Measurements from ENCODE around the gene RNU6-1. TPM values are rescaled to one million over a fixed set of nuclear protein-coding genes. Genes with fewer than 3 reads are reported as not detected.

The RNU6-1 gene
- total and polyA plus RNA-seq, 2 donors (not counting 1 experiment from before 2014, with no cell fraction given): not detected

DNA sequence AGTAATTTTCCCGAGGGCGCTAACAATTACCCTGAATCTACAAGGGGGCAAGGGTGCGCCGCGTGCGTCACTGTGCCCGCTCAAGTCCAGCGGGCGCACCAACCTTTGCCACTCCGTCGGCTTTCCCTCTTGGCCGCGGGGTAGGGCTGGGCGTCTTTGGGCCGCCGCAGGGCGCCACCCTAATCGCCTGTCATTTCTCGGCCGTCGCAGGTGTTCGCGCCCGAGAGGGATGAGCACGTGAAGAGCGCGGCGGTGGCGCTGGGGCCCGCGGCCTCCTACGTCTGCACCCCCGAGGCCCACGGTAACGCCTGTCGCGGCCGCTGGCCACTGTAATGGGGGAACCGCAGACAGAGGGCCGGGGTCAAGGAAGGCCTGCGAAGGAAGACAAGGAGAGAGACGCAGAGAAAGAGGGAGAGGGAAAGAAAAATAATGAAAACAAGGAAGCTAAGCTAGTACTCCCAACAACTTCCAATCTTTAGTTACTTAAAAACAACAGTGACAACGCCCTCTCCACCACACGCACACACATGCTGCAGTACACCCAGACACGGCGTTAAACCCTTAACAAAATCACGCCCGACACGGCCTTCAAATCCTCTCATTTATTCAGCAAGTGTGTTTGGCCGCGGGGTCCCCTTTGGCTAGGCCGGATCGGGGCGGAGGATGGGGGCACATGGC is 10.7 kb downstream of the RNU6-1 start:
- Histone ChIP-seq H3K27ac (ENCODE audit: low read length in 2 of 2) (no peak overlapping the region), H3K36me3 (replicated peaks in 1 of 2; ENCODE audit: control extremely low read depth in 1 of 2, control insufficient read depth in 1 of 2, extremely low read depth in 1 of 2, insufficient read depth in 2 of 2, low read length in 1 of 2) (no peaks in the 10 kb centered on the region), H3K27me3 (replicated peaks in 1 of 4; ENCODE audit: control extremely low read depth in 1 of 4, control insufficient read depth in 3 of 4, insufficient read depth in 4 of 4, low read length in 3 of 4) (peaks cover 4 to 93% (median 71%) of the 10 kb centered on the region in 4 experiments), H3K4me3 (ENCODE audit: control extremely low read depth in 1 of 5, extremely low read depth in 1 of 5, insufficient read depth in 1 of 5, low read depth in 2 of 5, low read length in 4 of 5) (peak overlapping the region in 1 of 5 experiments; percentile 41), H3K79me2 (ENCODE audit: control insufficient read depth, insufficient read depth, low read length) (no peaks in the 10 kb centered on the region), H4K20me1 (ENCODE audit: control insufficient read depth, insufficient read depth, low read length, poor library complexity, severe bottlenecking) (peaks cover 14% of the 10 kb centered on the region), H3K9ac (ENCODE audit: low read length) (no peak overlapping the region), H2AFZ (ENCODE audit: insufficient read depth, low read depth, low read length, poor library complexity, severe bottlenecking) (no peak overlapping the region), H3K9me3 (ENCODE audit: control extremely low read depth in 1 of 3, control insufficient read depth in 2 of 3, insufficient read depth in 1 of 3, low read length in 2 of 3) (peaks cover 0 to 82% (median 17%) of the 10 kb centered on the region in 3 donors), H3K4me2 (replicated peaks; ENCODE audit: low read depth, low read length, poor library complexity, severe bottlenecking) (peak overlapping the region; percentile 60), H3K4me1 (ENCODE audit: control insufficient read depth in 2 of 2, insufficient read depth in 2 of 2, low read length in 2 of 2) (peaks cover 59 to 77% of the 10 kb centered on the region in 2 donors)
- CTCF ChIA-PET: interaction anchor here (1.6 to 16.8 kb wide), 2 partner anchors 10 to 46 kb away, joined by 3 to 237 read pairs; no protein-coding TSS in a partner anchor
- Mint-ChIP-seq H3K4me1 (peaks cover 57% of the 10 kb centered on the region), H3K27me3 (peaks cover 69% of the 10 kb centered on the region), H3K9me3 (ENCODE audit: insufficient read depth) (no peaks in the 10 kb centered on the region), H3K27ac (peak overlapping the region; percentile 56), H3K4me3 (peak overlapping the region; percentile 44)
- TF ChIP-seq, protein P1, sequence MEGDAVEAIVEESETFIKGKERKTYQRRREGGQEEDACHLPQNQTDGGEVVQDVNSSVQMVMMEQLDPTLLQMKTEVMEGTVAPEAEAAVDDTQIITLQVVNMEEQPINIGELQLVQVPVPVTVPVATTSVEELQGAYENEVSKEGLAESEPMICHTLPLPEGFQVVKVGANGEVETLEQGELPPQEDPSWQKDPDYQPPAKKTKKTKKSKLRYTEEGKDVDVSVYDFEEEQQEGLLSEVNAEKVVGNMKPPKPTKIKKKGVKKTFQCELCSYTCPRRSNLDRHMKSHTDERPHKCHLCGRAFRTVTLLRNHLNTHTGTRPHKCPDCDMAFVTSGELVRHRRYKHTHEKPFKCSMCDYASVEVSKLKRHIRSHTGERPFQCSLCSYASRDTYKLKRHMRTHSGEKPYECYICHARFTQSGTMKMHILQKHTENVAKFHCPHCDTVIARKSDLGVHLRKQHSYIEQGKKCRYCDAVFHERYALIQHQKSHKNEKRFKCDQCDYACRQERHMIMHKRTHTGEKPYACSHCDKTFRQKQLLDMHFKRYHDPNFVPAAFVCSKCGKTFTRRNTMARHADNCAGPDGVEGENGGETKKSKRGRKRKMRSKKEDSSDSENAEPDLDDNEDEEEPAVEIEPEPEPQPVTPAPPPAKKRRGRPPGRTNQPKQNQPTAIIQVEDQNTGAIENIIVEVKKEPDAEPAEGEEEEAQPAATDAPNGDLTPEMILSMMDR (IDR thresholded peaks at IDR 0.05): no peak
- TF ChIP-seq EZH2 (IDR thresholded peaks at IDR 0.05; ENCODE audit: borderline replicate concordance, insufficient read depth, low read depth, low read length, poor library complexity, severe bottlenecking): no peak
- ATAC-seq (ENCODE audit: low read depth) (no peak), DNase-seq (no peak)
- intact Hi-C loops (cut with micrococcal nuclease): no loop called here
- POLR2A ChIA-PET: interaction anchor here (0.7 kb wide), 1 partner anchor 8 kb away, joined by 6 read pairs; no protein-coding TSS in a partner anchor
- 13% methylated on average over 51 of the region's 54 CpGs for WGBS (ENCODE audit: insufficient coverage)

Data from B cell (primary cell).